HepG2 (cell line): ENCODE measurements around the gene XXYLT1. TPM values are rescaled to one million over a fixed set of nuclear protein-coding genes. Genes with fewer than 3 reads are reported as not detected.

Experiments used
- ATAC-seq: fragments of 200-7000 bp; cut with Tn5 transposase; 3 replicates; pipeline ENCODE4 v1.9.1; 2020; ENCODE audit warnings: mild to moderate bottlenecking, moderate library complexity
- BruUV-seq: library from RNA; stranded (reverse); fragments of 400-500 nt; replicated peaks from 2 replicates; lab custom pipeline; 2021; lab: Mats Ljungman, UMichigan
- CTCF ChIA-PET: fragments of 300-600 bp; formaldehyde crosslinking; extraction: SDS; loops from one replicate; lab custom pipeline; 2021; ENCODE audit warnings: low total read pairs, inconsistent platforms, low intra/inter-chr PET ratio; lab: Yijun Ruan, JAX
- POLR2A ChIA-PET: fragments of 350-600 bp; sonication (Branson Sonifier 250); formaldehyde crosslinking; loops from one replicate; lab custom pipeline; 2020; ENCODE audit warnings: antibody characterized with exemption, inconsistent platforms; lab: Yijun Ruan, JAX
- DNase-seq: peaks from one replicate; pipeline ENCODE4 v3.0.0-alpha.2; 2015; ENCODE audit warnings: low spot score
- FAIRE-seq: peaks from 3 replicates; lab custom pipeline; 2011; peaks lifted over from hg19 to GRCh38; lab: Jason Lieb, UNC
- H2AFZ ChIP-seq: one replicate; pipeline ENCODE4 v1.6.1; 2011; ENCODE audit warnings: low read length, inconsistent platforms
- H3K27ac ChIP-seq: fragments of 300-600 bp; 3 replicates; pipeline ENCODE4 v1.8.0; 2011; ENCODE audit warnings: mixed run types, mild to moderate bottlenecking, mixed read lengths, low read length, inconsistent platforms; ENCODE audit not compliant: insufficient read depth; ENCODE audit errors: extremely low read length
- H3K27me3 ChIP-seq, 2 experiments: fragments of 200-600 bp in 1 of 2; 2 replicates in 1 of 2; 3 replicates in 1 of 2; pipeline versions ENCODE4 v1.6.0 to v1.8.0; 2011; ENCODE audit warnings: low read length in 2 of 2, mild to moderate bottlenecking in 2 of 2, moderate library complexity in 2 of 2, inconsistent platforms in 1 of 2; ENCODE audit not compliant: insufficient read depth in 2 of 2, control insufficient read depth in 1 of 2
- H3K36me3 ChIP-seq, 2 experiments: fragments of 200-600 bp in 1 of 2; replicated peaks in 1 of 2; 2 replicates in 1 of 2; 3 replicates in 1 of 2; pipeline versions ENCODE4 v1.5.1 to v1.8.0; 2011; ENCODE audit warnings: low read length in 2 of 2, inconsistent platforms in 1 of 2; ENCODE audit not compliant: insufficient read depth in 2 of 2, control insufficient read depth in 1 of 2
- H3K4me1 ChIP-seq: 2 replicates; pipeline ENCODE4 v1.5.1; 2012; ENCODE audit warnings: low read length, inconsistent platforms; ENCODE audit not compliant: insufficient read depth
- H3K4me2 ChIP-seq: 2 replicates; pipeline ENCODE4 v1.6.0; 2011; ENCODE audit warnings: low read depth, low read length, inconsistent platforms
- H3K4me3 ChIP-seq, 3 experiments: fragments of 200-600 bp in 1 of 3; sonication (generic), shearing (Covaris generic) in 1 of 3; replicated peaks in 1 of 3; 2 replicates each; pipeline ENCODE4 v1.5.1; 2011 to 2016; ENCODE audit warnings: low read length in 3 of 3, inconsistent platforms in 2 of 3, low read depth in 2 of 3, mild to moderate bottlenecking in 2 of 3, control low read depth in 1 of 3, mixed read lengths in 1 of 3; ENCODE audit not compliant: insufficient read depth in 1 of 3
- H3K79me2 ChIP-seq: one replicate; pipeline ENCODE4 v1.6.1; 2011; ENCODE audit warnings: low read length, inconsistent platforms; ENCODE audit not compliant: insufficient read depth
- H3K9ac ChIP-seq: 2 replicates; pipeline ENCODE4 v1.6.0; 2011; ENCODE audit warnings: mild to moderate bottlenecking, low read depth, low read length, inconsistent platforms; ENCODE audit not compliant: insufficient read depth
- H3K9me3 ChIP-seq: 2 replicates; pipeline ENCODE4 v1.5.1; 2012; ENCODE audit warnings: mild to moderate bottlenecking, low read length
- H4K20me1 ChIP-seq: 2 replicates; pipeline ENCODE4 v1.6.0; 2011; ENCODE audit warnings: inconsistent platforms, mild to moderate bottlenecking, low read length, moderate library complexity; ENCODE audit not compliant: insufficient read depth
- ATAD3A ChIP-seq: sonication (generic); formaldehyde crosslinking; IDR thresholded peaks from 2 replicates; pipeline ENCODE4 v1.4.0; 2020; ENCODE audit warnings: missing genetic modification reagents
- ATF7 ChIP-seq, 2 experiments: fragments of 450-650 bp in 1 of 2; sonication (generic) in 1 of 2; formaldehyde crosslinking in 1 of 2; IDR thresholded peaks; 2 replicates each; pipeline versions ENCODE4 v1.4.0 to v1.6.1; 2016 to 2020; ENCODE audit warnings: antibody characterized with exemption in 1 of 2, mild to moderate bottlenecking in 1 of 2, missing genetic modification reagents in 1 of 2
- BRD4 ChIP-seq: sonication (generic); formaldehyde crosslinking; IDR thresholded peaks from 2 replicates; pipeline ENCODE4 v1.4.0; 2020; ENCODE audit warnings: missing genetic modification reagents
- IKZF5 ChIP-seq: IDR thresholded peaks from 2 replicates; pipeline ENCODE4 v1.6.1; 2018; ENCODE audit warnings: missing genetic modification reagents, mild to moderate bottlenecking, missing compliant biosample characterization
- KDM1A ChIP-seq: IDR thresholded peaks from 2 replicates; pipeline ENCODE4 v1.6.1; 2016; ENCODE audit warnings: missing compliant biosample characterization
- NR2C2 ChIP-seq: sonication (generic); formaldehyde crosslinking; IDR thresholded peaks from 2 replicates; pipeline ENCODE4 v1.4.0; 2020; ENCODE audit warnings: missing genetic modification reagents, mild to moderate bottlenecking, moderate library complexity, borderline replicate concordance
- PRDM4 ChIP-seq: sonication (generic); formaldehyde crosslinking; IDR thresholded peaks from 2 replicates; pipeline ENCODE4 v1.9.0; 2021; ENCODE audit warnings: missing genetic modification reagents, borderline replicate concordance
- ZMYM2 ChIP-seq: sonication (generic); formaldehyde crosslinking; IDR thresholded peaks from 2 replicates; pipeline ENCODE4 v1.8.0; 2022; ENCODE audit warnings: mild to moderate bottlenecking, missing genetic modification reagents
- ZNF552 ChIP-seq: sonication (generic); formaldehyde crosslinking; IDR thresholded peaks from 2 replicates; pipeline ENCODE4 v1.9.0; 2022; ENCODE audit warnings: missing genetic modification reagents, mild to moderate bottlenecking, borderline replicate concordance
- ZNF629 ChIP-seq: sonication (generic); formaldehyde crosslinking; conservative IDR thresholded peaks from 2 replicates; pipeline ENCODE4 v1.5.0; 2020; ENCODE audit warnings: missing genetic modification reagents
- WGBS: methylation state at CpG from one replicate; pipeline ENCODE4 v1.1.6; 2017; ENCODE audit warnings: low lambda C conversion rate; 5-methylcytosine and 5-hydroxymethylcytosine counted together
- in situ Hi-C: cut with HindIII; loops from 2 replicates; pipeline ENCODE4 v1.10.0; 2017; ENCODE audit warnings: low pct_unique_long_range_greater_than_20kb; ENCODE audit not compliant: extremely low pct_ligation_motif_present
- intact Hi-C: fragments of 100-400 bp; cut with micrococcal nuclease; formaldehyde crosslinking; loops from one replicate; pipeline ENCODE4 v1.10.0; 2022; ENCODE audit not compliant: unreplicated experiment
- polyA plus RNA-seq, 8 experiments: library from polyadenylated mRNA; depleted of rRNA in 3 of 8; stranded (reverse) in 7 of 8; unstranded in 1 of 8; fragments of >200 nt; fragmentation: Illumina TruSeq in 4 of 8; extraction: Trizol in 4 of 8; gene quantifications; 2 replicates each; pipeline versions ENCODE4 v1.2.1 to v1.2.3, GENCODE V29; 2011 to 2016; ENCODE audit warnings: low read depth in 4 of 8, missing spikeins in 1 of 8, mixed read lengths in 1 of 8; ENCODE audit not compliant: insufficient read depth in 1 of 8
- total RNA-seq, 5 experiments: library from RNA; depleted of rRNA; stranded (reverse); fragments of >200 nt; fragmentation: Illumina TruSeq; extraction: Trizol; gene quantifications; 2 replicates each; pipeline ENCODE4 v1.2.3, GENCODE V29; 2016; ENCODE audit warnings: low read depth in 1 of 5

Gene XXYLT1
- total and polyA plus RNA-seq, 2 of the 13 experiments (the other 11 are each of a cell fraction or from before 2014, with no cell fraction given) = 17.7 to 19.0 TPM

- Histone ChIP-seq H3K27ac (no peak overlapping the region), H3K27me3 (no peaks in the 10 kb centered on the region), H3K4me3 (no peak overlapping the region), H4K20me1 (no peaks in the 10 kb centered on the region), H3K4me2 (no peak overlapping the region), H3K36me3 (peaks cover 2% of the 10 kb centered on the region in 2 experiments; a peak in 2 of 5 replicates), H3K9ac (no peak overlapping the region), H2AFZ (no peak overlapping the region)
- intact Hi-C loops = no loop called here
- BruUV-seq = no TSS peak
- in situ Hi-C loops = no loop called here
- CTCF ChIA-PET = no interaction called here
- 95% methylated on average over 11 of the region's 11 CpGs for WGBS
- FAIRE-seq = no peak
- TF ChIP-seq ZNF629 (CRISPR knock-in tag) (peak; percentile 60; the same call in 1 of the 2 replicates), ZNF552 (CRISPR knock-in tag) (no peak), NR2C2 (CRISPR knock-in tag) (no peak), KDM1A (CRISPR knock-in tag) (no peak), IKZF5 (CRISPR knock-in tag) (no peak), ATF7 (IDR thresholded peaks at IDR 0.05) (0 out of 2 replicates have a peak, but pooled peaks have one; percentile 26), ATF7 (CRISPR knock-in tag; IDR thresholded peaks at IDR 0.05) (no peak), ZMYM2 (CRISPR knock-in tag) (no peak), ATAD3A (CRISPR knock-in tag) (no peak), BRD4 (CRISPR knock-in tag) (no peak), PRDM4 (CRISPR knock-in tag) (no peak)
- TF ChIP-seq, all 625 proteins: peak for 2
- POLR2A ChIA-PET = interaction anchor here (0.7 kb wide), 1 partner anchor 442 kb away, joined by 3 read pairs; no protein-coding TSS in a partner anchor
- DNase-seq = no peak
- no peaks in the 10 kb centered on the region for H3K4me1 ChIP-seq
- no peaks in the 10 kb centered on the region; the same call in 1 of the 2 replicates for H3K9me3 ChIP-seq
- ATAC-seq = no peak
- no peaks in the 10 kb centered on the region for H3K79me2 ChIP-seq
Observed at GRCh38 chr3:195137638-195138588, 133.0 kb downstream of the XXYLT1 start.
